Measurements from ENCODE around the gene PNPLA1. TPM values are rescaled to one million over a fixed set of nuclear protein-coding genes. Genes with fewer than 3 reads are reported as not detected.

Gene PNPLA1
- total RNA-seq, 1 experiment from 2014 or later: not detected

DNA sequence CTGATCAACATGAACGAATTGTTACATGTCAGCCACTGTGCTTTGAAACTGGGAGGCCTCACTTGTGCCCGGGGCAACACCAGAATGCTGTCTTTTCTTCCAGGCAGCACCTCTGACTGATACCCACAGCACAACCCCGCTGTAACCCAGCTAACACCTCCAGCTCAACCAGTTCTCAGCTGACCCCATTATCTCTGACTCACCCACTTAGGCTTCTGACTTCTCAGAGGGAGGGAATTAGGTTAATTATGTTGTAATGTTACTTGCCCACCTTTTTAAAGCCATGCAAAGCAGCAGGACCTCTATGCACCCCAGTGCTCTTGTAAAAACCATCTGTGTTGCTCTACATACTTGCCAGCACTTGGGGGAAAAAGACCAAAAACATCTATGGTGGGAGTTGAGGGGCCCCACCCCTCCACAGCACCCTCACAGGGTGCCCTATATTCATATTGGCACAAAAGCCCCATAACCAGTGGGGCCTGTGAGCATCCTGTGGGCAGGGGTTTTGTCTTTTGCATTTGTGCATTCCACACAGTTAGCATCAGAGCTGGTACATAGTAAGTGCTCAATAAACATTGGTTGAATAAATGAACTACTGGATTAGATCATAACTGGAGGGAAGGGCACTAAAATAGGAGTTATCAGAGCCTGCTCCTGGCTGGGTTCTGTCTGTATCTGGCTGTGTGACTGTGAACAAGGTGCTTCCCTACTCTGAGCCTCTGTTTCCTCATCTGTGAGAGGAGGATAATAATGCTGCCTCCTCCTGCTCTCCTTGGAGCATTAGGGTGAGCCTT is 44.6 kb downstream of the PNPLA1 start (continued):
- no peak for TF ChIP-seq NR3C1 (CRISPR knock-in tag; conservative IDR thresholded peaks at IDR 0.05; ENCODE audit: low read depth)

- no peaks in the 10 kb centered on the region for H3K36me3 Mint-ChIP-seq
- ChIA-PET CTCF (interaction anchor here (0.6 to 2.9 kb wide), 5 partner anchors 10 to 793 kb away, joined by 3 to 13 read pairs (median 4); no protein-coding TSS in a partner anchor), POLR2A (no interaction called here)
- DNase-seq (ENCODE audit: low spot score) (no peak), ATAC-seq (no peak)
- TF ChIP-seq TP53 (CRISPR knock-in tag; IDR thresholded peaks at IDR 0.05): no peak
- no peak for TF ChIP-seq ERG (CRISPR knock-in tag; IDR thresholded peaks at IDR 0.05)
- TF ChIP-seq ELF4 (CRISPR knock-in tag; IDR thresholded peaks at IDR 0.05; ENCODE audit: low read depth): no peak
- TF ChIP-seq, protein P1, sequence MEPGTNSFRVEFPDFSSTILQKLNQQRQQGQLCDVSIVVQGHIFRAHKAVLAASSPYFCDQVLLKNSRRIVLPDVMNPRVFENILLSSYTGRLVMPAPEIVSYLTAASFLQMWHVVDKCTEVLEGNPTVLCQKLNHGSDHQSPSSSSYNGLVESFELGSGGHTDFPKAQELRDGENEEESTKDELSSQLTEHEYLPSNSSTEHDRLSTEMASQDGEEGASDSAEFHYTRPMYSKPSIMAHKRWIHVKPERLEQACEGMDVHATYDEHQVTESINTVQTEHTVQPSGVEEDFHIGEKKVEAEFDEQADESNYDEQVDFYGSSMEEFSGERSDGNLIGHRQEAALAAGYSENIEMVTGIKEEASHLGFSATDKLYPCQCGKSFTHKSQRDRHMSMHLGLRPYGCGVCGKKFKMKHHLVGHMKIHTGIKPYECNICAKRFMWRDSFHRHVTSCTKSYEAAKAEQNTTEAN (CRISPR knock-in tag; IDR thresholded peaks at IDR 0.05): no peak
- TF ChIP-seq, protein P2, sequence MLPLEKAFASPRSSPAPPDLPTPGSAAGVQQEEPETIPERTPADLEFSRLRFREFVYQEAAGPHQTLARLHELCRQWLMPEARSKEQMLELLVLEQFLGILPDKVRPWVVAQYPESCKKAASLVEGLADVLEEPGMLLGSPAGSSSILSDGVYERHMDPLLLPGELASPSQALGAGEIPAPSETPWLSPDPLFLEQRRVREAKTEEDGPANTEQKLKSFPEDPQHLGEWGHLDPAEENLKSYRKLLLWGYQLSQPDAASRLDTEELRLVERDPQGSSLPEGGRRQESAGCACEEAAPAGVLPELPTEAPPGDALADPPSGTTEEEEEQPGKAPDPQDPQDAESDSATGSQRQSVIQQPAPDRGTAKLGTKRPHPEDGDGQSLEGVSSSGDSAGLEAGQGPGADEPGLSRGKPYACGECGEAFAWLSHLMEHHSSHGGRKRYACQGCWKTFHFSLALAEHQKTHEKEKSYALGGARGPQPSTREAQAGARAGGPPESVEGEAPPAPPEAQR (CRISPR knock-in tag; IDR thresholded peaks at IDR 0.05): no peak
- TF ChIP-seq, protein P3, sequence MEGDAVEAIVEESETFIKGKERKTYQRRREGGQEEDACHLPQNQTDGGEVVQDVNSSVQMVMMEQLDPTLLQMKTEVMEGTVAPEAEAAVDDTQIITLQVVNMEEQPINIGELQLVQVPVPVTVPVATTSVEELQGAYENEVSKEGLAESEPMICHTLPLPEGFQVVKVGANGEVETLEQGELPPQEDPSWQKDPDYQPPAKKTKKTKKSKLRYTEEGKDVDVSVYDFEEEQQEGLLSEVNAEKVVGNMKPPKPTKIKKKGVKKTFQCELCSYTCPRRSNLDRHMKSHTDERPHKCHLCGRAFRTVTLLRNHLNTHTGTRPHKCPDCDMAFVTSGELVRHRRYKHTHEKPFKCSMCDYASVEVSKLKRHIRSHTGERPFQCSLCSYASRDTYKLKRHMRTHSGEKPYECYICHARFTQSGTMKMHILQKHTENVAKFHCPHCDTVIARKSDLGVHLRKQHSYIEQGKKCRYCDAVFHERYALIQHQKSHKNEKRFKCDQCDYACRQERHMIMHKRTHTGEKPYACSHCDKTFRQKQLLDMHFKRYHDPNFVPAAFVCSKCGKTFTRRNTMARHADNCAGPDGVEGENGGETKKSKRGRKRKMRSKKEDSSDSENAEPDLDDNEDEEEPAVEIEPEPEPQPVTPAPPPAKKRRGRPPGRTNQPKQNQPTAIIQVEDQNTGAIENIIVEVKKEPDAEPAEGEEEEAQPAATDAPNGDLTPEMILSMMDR (IDR thresholded peaks at IDR 0.05): no peak
- no peak for TF ChIP-seq ETV6 (CRISPR knock-in tag; IDR thresholded peaks at IDR 0.05)
- TF ChIP-seq, protein P4, sequence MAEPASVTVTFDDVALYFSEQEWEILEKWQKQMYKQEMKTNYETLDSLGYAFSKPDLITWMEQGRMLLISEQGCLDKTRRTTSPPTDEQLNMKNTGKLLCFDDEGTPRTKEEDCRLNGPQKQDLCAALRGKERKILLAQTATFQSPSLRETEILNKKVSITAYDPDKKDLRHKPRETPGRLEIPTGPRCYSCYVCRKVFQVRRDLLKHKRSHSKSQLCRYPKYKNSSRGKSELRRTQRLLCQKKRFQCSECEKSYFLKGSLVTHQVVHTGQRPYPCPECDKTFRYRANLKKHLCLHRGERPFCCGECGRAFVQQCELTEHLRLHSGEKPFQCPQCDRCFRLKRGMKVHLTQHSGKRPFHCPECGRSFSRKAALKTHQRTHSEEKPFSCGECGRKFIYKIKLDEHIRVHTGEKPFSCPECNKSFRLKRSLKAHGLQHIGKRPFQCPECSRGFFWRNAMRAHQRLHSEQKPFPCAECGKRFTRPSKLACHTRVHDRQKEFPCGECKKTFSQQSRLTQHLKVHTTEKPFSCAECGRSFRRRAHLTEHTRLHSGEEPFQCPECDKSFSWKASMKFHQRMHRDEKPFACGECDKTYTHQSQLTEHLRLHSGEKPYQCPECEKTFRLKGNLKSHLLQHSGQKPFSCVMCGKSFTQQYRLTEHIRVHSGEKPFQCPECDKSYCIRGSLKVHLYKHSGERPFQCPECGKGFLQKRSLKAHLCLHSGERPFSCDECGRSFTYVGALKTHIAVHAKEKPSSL (CRISPR knock-in tag; conservative IDR thresholded peaks at IDR 0.05): no peak
- H3K9me3 Mint-ChIP-seq: no peaks in the 10 kb centered on the region
- no peaks in the 10 kb centered on the region for H3K27me3 Mint-ChIP-seq (ENCODE audit: low read depth)
- H3K27ac Mint-ChIP-seq: no peak overlapping the region
- peaks cover 5% of the 10 kb centered on the region for H3K4me1 Mint-ChIP-seq
- no peak overlapping the region for H3K4me3 Mint-ChIP-seq
Observed at GRCh38 chr6:36315921-36316320, 46.1 kb downstream of the PNPLA1 start.

DNA sequence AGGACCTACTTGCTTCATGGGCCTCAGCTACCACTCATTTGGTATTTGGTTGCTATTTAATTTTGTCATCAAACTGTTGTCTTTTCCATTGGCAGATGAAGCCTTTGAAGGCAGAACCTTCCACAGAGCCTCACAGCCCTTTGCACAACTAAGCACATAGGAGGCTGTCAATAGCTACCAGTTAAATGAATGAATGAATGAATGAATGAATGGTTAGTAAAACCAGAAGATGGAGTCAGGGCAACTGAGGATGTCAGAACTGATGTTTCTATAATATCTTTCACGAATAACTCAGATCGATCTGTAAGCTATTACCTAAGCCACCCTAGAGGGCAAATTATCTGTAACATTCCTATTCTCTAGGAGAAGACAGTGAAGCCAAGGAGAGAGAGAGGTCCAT is 47.8 kb downstream of the PNPLA1 start:
- Mint-ChIP-seq H3K36me3 (no peaks in the 10 kb centered on the region), H3K27me3 (ENCODE audit: low read depth) (no peaks in the 10 kb centered on the region), H3K4me1 (peaks cover 5% of the 10 kb centered on the region), H3K4me3 (no peak overlapping the region), H3K27ac (no peak overlapping the region), H3K9me3 (no peaks in the 10 kb centered on the region)
- ATAC-seq: no peak
- no peak for DNase-seq (ENCODE audit: low spot score)
- POLR2A ChIA-PET: no interaction called here
- CTCF ChIA-PET: interaction anchor here (0.6 to 2.9 kb wide), 4 partner anchors 15 to 84 kb away, joined by 3 to 13 read pairs (median 4); no protein-coding TSS in a partner anchor
- TF ChIP-seq, protein P5, sequence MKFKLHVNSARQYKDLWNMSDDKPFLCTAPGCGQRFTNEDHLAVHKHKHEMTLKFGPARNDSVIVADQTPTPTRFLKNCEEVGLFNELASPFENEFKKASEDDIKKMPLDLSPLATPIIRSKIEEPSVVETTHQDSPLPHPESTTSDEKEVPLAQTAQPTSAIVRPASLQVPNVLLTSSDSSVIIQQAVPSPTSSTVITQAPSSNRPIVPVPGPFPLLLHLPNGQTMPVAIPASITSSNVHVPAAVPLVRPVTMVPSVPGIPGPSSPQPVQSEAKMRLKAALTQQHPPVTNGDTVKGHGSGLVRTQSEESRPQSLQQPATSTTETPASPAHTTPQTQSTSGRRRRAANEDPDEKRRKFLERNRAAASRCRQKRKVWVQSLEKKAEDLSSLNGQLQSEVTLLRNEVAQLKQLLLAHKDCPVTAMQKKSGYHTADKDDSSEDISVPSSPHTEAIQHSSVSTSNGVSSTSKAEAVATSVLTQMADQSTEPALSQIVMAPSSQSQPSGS (CRISPR knock-in tag; IDR thresholded peaks at IDR 0.05; ENCODE audit: borderline replicate concordance, low read depth): no peak
- TF ChIP-seq E2F1 (CRISPR knock-in tag; IDR thresholded peaks at IDR 0.05) (no peak), TCF7 (CRISPR knock-in tag; IDR thresholded peaks at IDR 0.05; ENCODE audit: low read depth) (no peak), GTF2I (CRISPR knock-in tag; conservative IDR thresholded peaks at IDR 0.05) (no peak), CREB1 (CRISPR knock-in tag; IDR thresholded peaks at IDR 0.05) (no peak), JUN (CRISPR knock-in tag; IDR thresholded peaks at IDR 0.05) (no peak)
- TF ChIP-seq, protein P6, sequence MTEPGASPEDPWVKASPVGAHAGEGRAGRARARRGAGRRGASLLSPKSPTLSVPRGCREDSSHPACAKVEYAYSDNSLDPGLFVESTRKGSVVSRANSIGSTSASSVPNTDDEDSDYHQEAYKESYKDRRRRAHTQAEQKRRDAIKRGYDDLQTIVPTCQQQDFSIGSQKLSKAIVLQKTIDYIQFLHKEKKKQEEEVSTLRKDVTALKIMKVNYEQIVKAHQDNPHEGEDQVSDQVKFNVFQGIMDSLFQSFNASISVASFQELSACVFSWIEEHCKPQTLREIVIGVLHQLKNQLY (CRISPR knock-in tag; IDR thresholded peaks at IDR 0.05): no peak

Data from WTC11 (cell line).